Astrocyte of the cerebellum (primary cell): ENCODE measurements around the gene KIAA1328.
"Not testable (repeated sequence)": the region's sequence is repeated elsewhere in the genome, so short reads cannot be mapped to it uniquely, and the experiment has no call there.

Experiments
- DNase-seq: peaks from one replicate; pipeline ENCODE4 v3.0.0-alpha.2; 2011; ENCODE audit warnings: low read depth
- H3K4me3 ChIP-seq: 2 replicates; pipeline ENCODE4 v1.5.1; 2011; ENCODE audit warnings: mild to moderate bottlenecking, low read depth, low read length, moderate library complexity
- CTCF ChIP-seq: IDR thresholded peaks from 2 replicates; pipeline ENCODE4 v1.5.1; 2012; ENCODE audit warnings: low read length, low read depth, moderate library complexity, mild to moderate bottlenecking; ENCODE audit errors: missing control alignments
- in situ Hi-C: cut with HindIII; loops from 2 replicates; pipeline ENCODE4 v1.10.0; 2017; ENCODE audit warnings: low sequenced_read_pairs

KIAA1328 gene

GRCh38 chr18:36899289-36899688, 70.4 kb downstream of the KIAA1328 start:
- in situ Hi-C loops = no loop called here
- no peak for DNase-seq
- H3K4me3 ChIP-seq = no peak overlapping the region
- no peak for TF ChIP-seq CTCF

- in situ Hi-C loops = no loop called here
- no peak for TF ChIP-seq CTCF
- no peak overlapping the region for H3K4me3 ChIP-seq
- no peak for DNase-seq
These were observed 71.5 kb downstream of the KIAA1328 start for GRCh38 chr18:36900466-36900865.

- DNase-seq = peak; percentile 1
- H3K4me3 ChIP-seq = no peak overlapping the region
- in situ Hi-C loops = no loop called here
- no peak for TF ChIP-seq CTCF
These were observed 72.4 kb downstream of the KIAA1328 start for GRCh38 chr18:36901277-36901701.

- in situ Hi-C loops = no loop called here
- TF ChIP-seq CTCF = no peak
- no peak for DNase-seq
- H3K4me3 ChIP-seq = no peak overlapping the region
These were observed 74.4 kb downstream of the KIAA1328 start for GRCh38 chr18:36903215-36903928.

- no peak overlapping the region for H3K4me3 ChIP-seq
- TF ChIP-seq CTCF = no peak
- in situ Hi-C loops = no loop called here
- no peak for DNase-seq
These were observed 76.6 kb downstream of the KIAA1328 start for GRCh38 chr18:36905571-36905970.

- in situ Hi-C loops, DNase-seq, H3K4me3 ChIP-seq: not testable (repeated sequence)
These were observed 80.4 kb downstream of the KIAA1328 start for GRCh38 chr18:36909282-36909681.

GRCh38 chr18:36912887-36913286, 84.0 kb downstream of the KIAA1328 start:
- DNase-seq = no peak

More at GRCh38 chr18:36912887-36913286, 84.0 kb downstream of the KIAA1328 start:
- no peak overlapping the region for H3K4me3 ChIP-seq
- TF ChIP-seq CTCF = no peak
- in situ Hi-C loops = no loop called here
